ENCODE measurements around the gene EPC2. TPM values are rescaled to one million over a fixed set of nuclear protein-coding genes. Genes with fewer than 3 reads are reported as not detected.

Gene EPC2
- total and polyA plus RNA-seq, 2 experiments from 2014 or later = 6.3 to 27.0 TPM

DNA sequence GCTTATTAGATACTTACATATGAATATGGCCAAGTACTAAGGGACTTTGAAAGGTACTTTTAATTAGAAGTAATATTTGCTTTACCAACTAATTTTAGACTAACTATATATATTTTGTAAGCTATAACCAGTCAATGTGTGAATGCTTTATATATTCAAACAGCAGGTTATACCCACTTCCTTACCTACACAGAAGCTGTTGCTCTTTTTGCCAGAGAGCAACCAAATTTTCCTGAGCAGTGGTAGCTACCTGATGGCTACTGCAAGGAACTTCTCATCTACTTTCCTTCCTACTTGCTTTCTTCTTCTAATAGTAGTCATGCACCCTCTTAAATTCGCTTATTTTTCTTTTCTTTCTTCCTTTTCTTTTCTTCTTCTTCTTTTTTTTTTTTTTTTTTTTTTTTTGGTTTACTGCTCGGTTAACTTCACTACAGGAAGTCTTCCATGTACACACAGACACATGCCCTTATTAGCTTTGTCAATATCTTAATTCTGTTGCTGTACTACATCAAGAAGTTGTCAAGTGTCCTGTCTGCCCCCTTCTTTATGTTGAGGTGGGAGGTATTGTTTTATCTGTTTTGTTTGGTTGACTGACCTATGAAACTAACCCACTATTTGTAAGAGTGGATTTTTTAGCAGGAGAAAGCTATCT is 95.0 kb downstream of the EPC2 start (continued):
- TF ChIP-seq, protein P1, sequence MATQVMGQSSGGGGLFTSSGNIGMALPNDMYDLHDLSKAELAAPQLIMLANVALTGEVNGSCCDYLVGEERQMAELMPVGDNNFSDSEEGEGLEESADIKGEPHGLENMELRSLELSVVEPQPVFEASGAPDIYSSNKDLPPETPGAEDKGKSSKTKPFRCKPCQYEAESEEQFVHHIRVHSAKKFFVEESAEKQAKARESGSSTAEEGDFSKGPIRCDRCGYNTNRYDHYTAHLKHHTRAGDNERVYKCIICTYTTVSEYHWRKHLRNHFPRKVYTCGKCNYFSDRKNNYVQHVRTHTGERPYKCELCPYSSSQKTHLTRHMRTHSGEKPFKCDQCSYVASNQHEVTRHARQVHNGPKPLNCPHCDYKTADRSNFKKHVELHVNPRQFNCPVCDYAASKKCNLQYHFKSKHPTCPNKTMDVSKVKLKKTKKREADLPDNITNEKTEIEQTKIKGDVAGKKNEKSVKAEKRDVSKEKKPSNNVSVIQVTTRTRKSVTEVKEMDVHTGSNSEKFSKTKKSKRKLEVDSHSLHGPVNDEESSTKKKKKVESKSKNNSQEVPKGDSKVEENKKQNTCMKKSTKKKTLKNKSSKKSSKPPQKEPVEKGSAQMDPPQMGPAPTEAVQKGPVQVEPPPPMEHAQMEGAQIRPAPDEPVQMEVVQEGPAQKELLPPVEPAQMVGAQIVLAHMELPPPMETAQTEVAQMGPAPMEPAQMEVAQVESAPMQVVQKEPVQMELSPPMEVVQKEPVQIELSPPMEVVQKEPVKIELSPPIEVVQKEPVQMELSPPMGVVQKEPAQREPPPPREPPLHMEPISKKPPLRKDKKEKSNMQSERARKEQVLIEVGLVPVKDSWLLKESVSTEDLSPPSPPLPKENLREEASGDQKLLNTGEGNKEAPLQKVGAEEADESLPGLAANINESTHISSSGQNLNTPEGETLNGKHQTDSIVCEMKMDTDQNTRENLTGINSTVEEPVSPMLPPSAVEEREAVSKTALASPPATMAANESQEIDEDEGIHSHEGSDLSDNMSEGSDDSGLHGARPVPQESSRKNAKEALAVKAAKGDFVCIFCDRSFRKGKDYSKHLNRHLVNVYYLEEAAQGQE (IDR thresholded peaks at IDR 0.05; ENCODE audit: unreplicated experiment) = no peak
- TF ChIP-seq EZH2phosphoT487 (IDR thresholded peaks at IDR 0.05; ENCODE audit: unreplicated experiment) (no peak), ZNF331 (CRISPR knock-in tag; IDR thresholded peaks at IDR 0.05; ENCODE audit: low read depth) (no peak)
- TF ChIP-seq, protein P2, sequence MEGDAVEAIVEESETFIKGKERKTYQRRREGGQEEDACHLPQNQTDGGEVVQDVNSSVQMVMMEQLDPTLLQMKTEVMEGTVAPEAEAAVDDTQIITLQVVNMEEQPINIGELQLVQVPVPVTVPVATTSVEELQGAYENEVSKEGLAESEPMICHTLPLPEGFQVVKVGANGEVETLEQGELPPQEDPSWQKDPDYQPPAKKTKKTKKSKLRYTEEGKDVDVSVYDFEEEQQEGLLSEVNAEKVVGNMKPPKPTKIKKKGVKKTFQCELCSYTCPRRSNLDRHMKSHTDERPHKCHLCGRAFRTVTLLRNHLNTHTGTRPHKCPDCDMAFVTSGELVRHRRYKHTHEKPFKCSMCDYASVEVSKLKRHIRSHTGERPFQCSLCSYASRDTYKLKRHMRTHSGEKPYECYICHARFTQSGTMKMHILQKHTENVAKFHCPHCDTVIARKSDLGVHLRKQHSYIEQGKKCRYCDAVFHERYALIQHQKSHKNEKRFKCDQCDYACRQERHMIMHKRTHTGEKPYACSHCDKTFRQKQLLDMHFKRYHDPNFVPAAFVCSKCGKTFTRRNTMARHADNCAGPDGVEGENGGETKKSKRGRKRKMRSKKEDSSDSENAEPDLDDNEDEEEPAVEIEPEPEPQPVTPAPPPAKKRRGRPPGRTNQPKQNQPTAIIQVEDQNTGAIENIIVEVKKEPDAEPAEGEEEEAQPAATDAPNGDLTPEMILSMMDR (conservative IDR thresholded peaks at IDR 0.05; ENCODE audit: low read depth in 2 of 2) = no peak

DNA sequence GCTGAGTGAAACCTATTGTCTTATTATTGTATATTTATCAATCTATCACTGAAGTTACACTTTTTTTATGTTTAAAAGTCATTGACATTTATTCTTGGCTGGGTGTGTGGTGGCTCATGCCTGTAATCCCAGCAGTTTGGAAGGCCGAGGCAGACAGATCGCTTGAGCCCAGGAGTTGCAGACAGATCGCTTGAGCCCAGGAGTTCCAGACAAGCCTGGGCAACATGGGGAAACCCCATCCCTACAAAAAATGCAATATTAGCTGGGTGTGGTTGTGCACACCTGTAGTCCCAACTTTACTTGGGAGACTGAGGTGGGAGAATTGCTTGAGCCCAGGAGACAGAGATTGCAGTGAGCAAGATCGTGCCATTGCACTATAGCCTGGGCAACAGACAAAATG is 97.8 kb downstream of the EPC2 start:
- no peaks in the 10 kb centered on the region for H3K9me3 Mint-ChIP-seq
- Histone ChIP-seq H3K27ac (ENCODE audit: low read depth) (no peak overlapping the region), H3K4me2 (no peak overlapping the region), H3F3A (replicated peaks; ENCODE audit: low read depth) (no peaks in the 10 kb centered on the region), H3K4me1 (ENCODE audit: insufficient read depth) (peaks cover 27% of the 10 kb centered on the region), H3K79me2 (replicated peaks; ENCODE audit: insufficient read depth) (peaks cover 45% of the 10 kb centered on the region), H4K20me1 (replicated peaks; ENCODE audit: insufficient read depth) (0 out of 2 replicates have a peak, but pooled peaks cover 4% of the 10 kb centered on the region), H3K36me3 (ENCODE audit: insufficient read depth) (no peaks in the 10 kb centered on the region), H2AFZ (no peak overlapping the region), H3K4me3 (no peak overlapping the region), H3K27me3 (ENCODE audit: insufficient read depth) (no peaks in the 10 kb centered on the region), H3K9me2 (ENCODE audit: insufficient read depth) (no peaks in the 10 kb centered on the region)
- no peaks in the 10 kb centered on the region for H3K27me3 Mint-ChIP-seq (ENCODE audit: insufficient read depth, low read depth, poor library complexity)
- H3K27ac Mint-ChIP-seq = no peak overlapping the region
- H3K4me3 Mint-ChIP-seq = no peak overlapping the region
- no peaks in the 10 kb centered on the region for H3K36me3 Mint-ChIP-seq (ENCODE audit: low read depth)
- no peak for ATAC-seq
- no peak for DNase-seq (ENCODE audit: low spot score)
- peaks cover 43% of the 10 kb centered on the region for H3K4me1 Mint-ChIP-seq
- TF ChIP-seq, protein P1 (IDR thresholded peaks at IDR 0.05; ENCODE audit: unreplicated experiment) = no peak
- TF ChIP-seq EZH2phosphoT487 (IDR thresholded peaks at IDR 0.05; ENCODE audit: unreplicated experiment) (no peak), JUNB (IDR thresholded peaks at IDR 0.05; ENCODE audit: unreplicated experiment) (no peak), ZNF114 (CRISPR knock-in tag; IDR thresholded peaks at IDR 0.05) (no peak), POLR2AphosphoS5 (IDR thresholded peaks at IDR 0.05; ENCODE audit: low read depth) (no peak), ZNF331 (CRISPR knock-in tag; IDR thresholded peaks at IDR 0.05; ENCODE audit: low read depth) (no peak), EZH2 (IDR thresholded peaks at IDR 0.05; ENCODE audit: low read depth, unreplicated experiment) (no peak), NANOG (IDR thresholded peaks at IDR 0.05; ENCODE audit: borderline replicate concordance) (no peak)
- TF ChIP-seq, protein P3, sequence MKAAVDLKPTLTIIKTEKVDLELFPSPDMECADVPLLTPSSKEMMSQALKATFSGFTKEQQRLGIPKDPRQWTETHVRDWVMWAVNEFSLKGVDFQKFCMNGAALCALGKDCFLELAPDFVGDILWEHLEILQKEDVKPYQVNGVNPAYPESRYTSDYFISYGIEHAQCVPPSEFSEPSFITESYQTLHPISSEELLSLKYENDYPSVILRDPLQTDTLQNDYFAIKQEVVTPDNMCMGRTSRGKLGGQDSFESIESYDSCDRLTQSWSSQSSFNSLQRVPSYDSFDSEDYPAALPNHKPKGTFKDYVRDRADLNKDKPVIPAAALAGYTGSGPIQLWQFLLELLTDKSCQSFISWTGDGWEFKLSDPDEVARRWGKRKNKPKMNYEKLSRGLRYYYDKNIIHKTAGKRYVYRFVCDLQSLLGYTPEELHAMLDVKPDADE (IDR thresholded peaks at IDR 0.05) = no peak
- TF ChIP-seq, protein P2 (conservative IDR thresholded peaks at IDR 0.05; ENCODE audit: low read depth in 2 of 2) = no peak

All from GM23338 (cell line).